ENCODE measurements around the gene TSPAN18.

TSPAN18 gene

DNA sequence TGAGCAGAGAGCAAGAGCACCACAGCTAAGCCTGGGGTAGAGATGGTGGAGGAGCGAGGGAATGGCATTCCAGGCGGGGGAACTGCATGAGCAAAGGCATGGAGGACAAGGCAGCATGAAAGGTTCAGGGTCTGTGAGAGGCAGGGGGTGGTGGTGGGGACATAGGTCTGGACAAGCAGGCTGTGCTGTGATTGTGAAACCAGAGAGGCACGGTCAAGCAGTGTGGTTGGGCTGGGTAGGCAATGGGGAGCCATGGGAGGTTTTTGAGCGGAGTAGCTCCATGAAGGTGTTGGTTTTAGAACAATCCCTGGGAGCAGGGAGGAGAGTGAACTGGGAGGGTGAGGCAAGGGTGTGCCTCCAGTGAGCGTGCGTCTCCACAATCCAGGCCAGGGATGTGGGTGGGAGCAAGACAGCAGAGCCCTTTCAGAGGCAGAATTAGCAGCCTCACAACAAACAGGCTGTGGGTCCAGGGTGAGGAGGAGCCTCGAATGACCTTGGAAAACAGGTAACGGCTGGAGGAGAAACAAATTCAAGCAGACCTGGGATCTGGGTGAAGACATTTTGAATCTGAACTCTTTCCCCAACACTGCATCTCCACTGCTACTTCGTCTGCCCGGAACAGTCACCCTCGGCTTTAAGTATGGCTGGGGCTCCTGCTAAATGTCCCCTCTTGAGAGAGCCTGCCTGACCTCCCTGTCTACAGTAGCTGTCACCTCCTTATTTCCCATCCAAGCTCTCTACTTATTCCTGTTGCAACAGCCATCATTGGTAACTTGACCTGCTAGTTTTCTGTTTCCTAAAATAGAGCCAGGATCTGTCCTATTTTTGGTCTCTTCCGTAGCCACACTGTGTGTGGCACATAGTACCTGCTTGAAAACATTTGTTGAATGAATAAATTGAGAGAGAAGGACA, 27.0 kb upstream of the TSPAN18 start:
- H3K14ac ChIP-seq (ENCODE audit: low read length in 2 of 2): no peak overlapping the region
- H3K9me3 ChIP-seq (ENCODE audit: control insufficient read depth, low read length): peaks cover 9% of the 10 kb centered on the region
- H2BK15ac ChIP-seq (ENCODE audit: low read depth, poor library complexity, severe bottlenecking): no peak overlapping the region
- DNase-seq: no peak
- no peak overlapping the region for H2BK120ac ChIP-seq (ENCODE audit: low read depth, low read length)
- H3K4me2 ChIP-seq (ENCODE audit: low read length, poor library complexity, severe bottlenecking): no peak overlapping the region
- H3K27me3 ChIP-seq (ENCODE audit: control insufficient read depth in 1 of 2, insufficient read depth in 1 of 2, low read length in 2 of 2): peaks cover 38 to 59% of the 10 kb centered on the region in 2 experiments
- WGBS: 84% methylated on average over 12 of the region's 12 CpGs
- H2BK12ac ChIP-seq (ENCODE audit: low read length in 2 of 2): no peak overlapping the region
- H2AK5ac ChIP-seq (ENCODE audit: low read length, severe bottlenecking): no peak overlapping the region
- H3K36me3 ChIP-seq (ENCODE audit: control insufficient read depth in 1 of 2, insufficient read depth in 2 of 2, low read depth in 1 of 2, low read length in 2 of 2): no peaks in the 10 kb centered on the region
- H3K4me3 ChIP-seq (ENCODE audit: insufficient read depth in 1 of 2, low read depth in 1 of 2, low read length in 2 of 2): no peak overlapping the region
- no peaks in the 10 kb centered on the region for H3K79me1 ChIP-seq (replicated peaks; ENCODE audit: low read length, poor library complexity, severe bottlenecking)
- H4K91ac ChIP-seq (ENCODE audit: low read length): no peak overlapping the region
- no peak overlapping the region for H2AFZ ChIP-seq (ENCODE audit: low read depth, low read length)
- no peak overlapping the region for H3K27ac ChIP-seq (ENCODE audit: low read length, poor library complexity, severe bottlenecking)
- H3K4me1 ChIP-seq (ENCODE audit: control insufficient read depth, insufficient read depth, low read depth, low read length): no peaks in the 10 kb centered on the region
- no peak overlapping the region for H3K18ac ChIP-seq (ENCODE audit: low read depth in 1 of 2, low read length in 2 of 2)
- H3K9ac ChIP-seq (ENCODE audit: low read length): no peak overlapping the region
- H3K4ac ChIP-seq (ENCODE audit: low read depth in 1 of 2, low read length in 2 of 2): no peak overlapping the region
- H3K23ac ChIP-seq (ENCODE audit: low read length in 2 of 2): no peak overlapping the region
- no peak overlapping the region for H4K8ac ChIP-seq (ENCODE audit: low read length)
- H2BK5ac ChIP-seq (ENCODE audit: low read depth, low read length, poor library complexity, severe bottlenecking): no peak overlapping the region

DNA sequence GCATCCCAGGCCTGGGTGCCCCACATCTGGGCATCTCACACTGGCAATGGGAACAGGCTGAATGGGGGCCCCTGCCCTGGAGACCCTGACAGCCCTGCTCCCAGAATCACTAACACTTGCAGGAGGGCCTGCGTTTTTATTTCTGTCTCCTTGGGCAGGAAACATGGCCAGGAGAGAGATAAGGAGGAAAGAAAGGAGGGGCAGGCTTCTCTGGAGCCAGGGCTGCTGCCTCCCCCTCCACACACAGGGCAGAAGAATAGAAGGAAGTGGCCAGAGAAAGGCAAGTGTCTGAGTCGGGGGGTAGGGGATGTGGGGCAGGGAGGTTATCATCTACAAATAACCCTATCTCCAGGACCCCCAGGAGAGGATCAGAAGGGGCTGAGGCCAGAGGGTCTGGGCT, 25.5 kb upstream of the TSPAN18 start:
- Histone ChIP-seq H3K27me3 (ENCODE audit: control insufficient read depth in 1 of 2, insufficient read depth in 1 of 2, low read length in 2 of 2) (peaks cover 35 to 58% of the 10 kb centered on the region in 2 experiments), H4K8ac (ENCODE audit: low read length) (no peak overlapping the region), H3K4ac (ENCODE audit: low read depth in 1 of 2, low read length in 2 of 2) (no peak overlapping the region), H3K4me3 (ENCODE audit: insufficient read depth in 1 of 2, low read depth in 1 of 2, low read length in 2 of 2) (no peak overlapping the region), H2AFZ (ENCODE audit: low read depth, low read length) (no peak overlapping the region), H3K27ac (ENCODE audit: low read length, poor library complexity, severe bottlenecking) (no peak overlapping the region), H2BK5ac (ENCODE audit: low read depth, low read length, poor library complexity, severe bottlenecking) (no peak overlapping the region), H3K79me1 (replicated peaks; ENCODE audit: low read length, poor library complexity, severe bottlenecking) (no peaks in the 10 kb centered on the region), H3K14ac (ENCODE audit: low read length in 2 of 2) (no peak overlapping the region), H2BK15ac (ENCODE audit: low read depth, poor library complexity, severe bottlenecking) (no peak overlapping the region), H3K9me3 (ENCODE audit: control insufficient read depth, low read length) (peaks cover 9% of the 10 kb centered on the region), H3K36me3 (ENCODE audit: control insufficient read depth in 1 of 2, insufficient read depth in 2 of 2, low read depth in 1 of 2, low read length in 2 of 2) (no peaks in the 10 kb centered on the region), H3K4me1 (ENCODE audit: control insufficient read depth, insufficient read depth, low read depth, low read length) (no peaks in the 10 kb centered on the region), H3K4me2 (ENCODE audit: low read length, poor library complexity, severe bottlenecking) (no peak overlapping the region), H3K9ac (ENCODE audit: low read length) (no peak overlapping the region), H3K23ac (ENCODE audit: low read length in 2 of 2) (no peak overlapping the region), H3K18ac (ENCODE audit: low read depth in 1 of 2, low read length in 2 of 2) (no peak overlapping the region), H2BK12ac (ENCODE audit: low read length in 2 of 2) (no peak overlapping the region), H2AK5ac (ENCODE audit: low read length, severe bottlenecking) (no peak overlapping the region), H4K91ac (ENCODE audit: low read length) (no peak overlapping the region), H2BK120ac (ENCODE audit: low read depth, low read length) (no peak overlapping the region)
- 17% methylated on average over 1 of the region's 2 CpGs for WGBS
- no peak for DNase-seq

DNA sequence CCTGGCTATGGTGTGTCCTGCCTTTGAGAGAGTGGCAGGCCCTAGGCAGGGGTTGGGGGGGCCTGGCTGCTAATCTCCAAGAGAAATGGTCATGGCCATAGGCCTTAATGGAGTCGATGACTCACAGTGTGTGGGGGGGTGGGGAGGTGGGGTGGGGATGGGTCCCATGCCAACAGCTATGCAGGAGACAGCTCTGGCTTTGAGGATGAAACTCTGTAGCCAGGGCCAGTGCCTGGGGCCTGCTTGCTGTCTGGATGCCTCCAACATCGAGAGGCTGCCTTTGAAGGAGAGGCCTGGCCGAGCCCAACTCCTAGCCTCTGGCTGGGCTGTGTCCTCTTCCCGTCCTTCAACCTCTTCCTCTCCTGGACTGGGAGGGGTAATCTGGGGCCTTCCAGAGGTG, 23.9 kb upstream of the TSPAN18 start:
- peak; percentile 19 for DNase-seq
- H4K91ac ChIP-seq (ENCODE audit: low read length): no peak overlapping the region
- H3K23ac ChIP-seq (ENCODE audit: low read length in 2 of 2): no peak overlapping the region
- no peaks in the 10 kb centered on the region for H3K4me1 ChIP-seq (ENCODE audit: control insufficient read depth, insufficient read depth, low read depth, low read length)
- H3K79me1 ChIP-seq (replicated peaks; ENCODE audit: low read length, poor library complexity, severe bottlenecking): no peaks in the 10 kb centered on the region
- no peak overlapping the region for H3K27ac ChIP-seq (ENCODE audit: low read length, poor library complexity, severe bottlenecking)
- no peak overlapping the region for H2BK120ac ChIP-seq (ENCODE audit: low read depth, low read length)
- no peak overlapping the region for H2BK5ac ChIP-seq (ENCODE audit: low read depth, low read length, poor library complexity, severe bottlenecking)
- no peak overlapping the region for H2AK5ac ChIP-seq (ENCODE audit: low read length, severe bottlenecking)
- H3K36me3 ChIP-seq (ENCODE audit: control insufficient read depth in 1 of 2, insufficient read depth in 2 of 2, low read depth in 1 of 2, low read length in 2 of 2): no peaks in the 10 kb centered on the region
- no peak overlapping the region for H3K9ac ChIP-seq (ENCODE audit: low read length)
- WGBS: 59% methylated on average over 2 of the region's 4 CpGs
- H2BK15ac ChIP-seq (ENCODE audit: low read depth, poor library complexity, severe bottlenecking): no peak overlapping the region
- no peak overlapping the region for H2BK12ac ChIP-seq (ENCODE audit: low read length in 2 of 2)
- H3K4me3 ChIP-seq (ENCODE audit: insufficient read depth in 1 of 2, low read depth in 1 of 2, low read length in 2 of 2): no peak overlapping the region
- no peak overlapping the region for H3K4ac ChIP-seq (ENCODE audit: low read depth in 1 of 2, low read length in 2 of 2)
- H4K8ac ChIP-seq (ENCODE audit: low read length): peak overlapping the region; percentile 25
- no peak overlapping the region for H2AFZ ChIP-seq (ENCODE audit: low read depth, low read length)
- H3K14ac ChIP-seq (ENCODE audit: low read length in 2 of 2): no peak overlapping the region
- H3K4me2 ChIP-seq (ENCODE audit: low read length, poor library complexity, severe bottlenecking): no peak overlapping the region
- H3K18ac ChIP-seq (ENCODE audit: low read depth in 1 of 2, low read length in 2 of 2): no peak overlapping the region
- peaks cover 9% of the 10 kb centered on the region for H3K9me3 ChIP-seq (ENCODE audit: control insufficient read depth, low read length)
- H3K27me3 ChIP-seq (ENCODE audit: control insufficient read depth in 1 of 2, insufficient read depth in 1 of 2, low read length in 2 of 2): peaks cover 35 to 74% of the 10 kb centered on the region in 2 experiments

DNA sequence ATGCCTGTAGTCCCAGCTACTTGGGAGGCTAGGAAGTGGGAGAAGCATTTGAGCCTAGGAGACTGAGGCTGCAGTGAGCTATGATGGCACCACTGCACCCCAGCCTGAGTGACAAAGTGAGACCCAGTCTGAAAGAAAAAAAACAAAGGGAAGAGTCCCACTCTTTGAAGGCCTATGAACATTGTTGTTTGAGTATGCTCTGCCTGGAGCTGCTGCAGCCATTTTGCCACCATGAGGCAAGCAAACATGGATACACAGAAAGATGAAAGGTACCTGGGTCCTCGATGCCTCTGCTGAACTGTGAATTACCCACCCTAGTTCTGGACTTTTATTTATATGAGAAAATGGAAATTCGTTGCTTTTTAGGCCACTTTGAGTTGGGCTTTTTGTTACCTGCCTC, 19.7 kb upstream of the TSPAN18 start:
- Histone ChIP-seq H2BK12ac (ENCODE audit: low read length in 2 of 2) (no peak overlapping the region), H3K14ac (ENCODE audit: low read length in 2 of 2) (no peak overlapping the region), H3K4me2 (ENCODE audit: low read length, poor library complexity, severe bottlenecking) (no peak overlapping the region), H2AFZ (ENCODE audit: low read depth, low read length) (no peak overlapping the region), H3K18ac (ENCODE audit: low read depth in 1 of 2, low read length in 2 of 2) (no peak overlapping the region), H3K36me3 (ENCODE audit: control insufficient read depth in 1 of 2, insufficient read depth in 2 of 2, low read depth in 1 of 2, low read length in 2 of 2) (no peaks in the 10 kb centered on the region), H3K27ac (ENCODE audit: low read length, poor library complexity, severe bottlenecking) (no peak overlapping the region), H2BK15ac (ENCODE audit: low read depth, poor library complexity, severe bottlenecking) (no peak overlapping the region), H3K23ac (ENCODE audit: low read length in 2 of 2) (no peak overlapping the region), H3K27me3 (ENCODE audit: control insufficient read depth in 1 of 2, insufficient read depth in 1 of 2, low read length in 2 of 2) (peaks cover 47 to 77% of the 10 kb centered on the region in 2 experiments), H3K79me1 (replicated peaks; ENCODE audit: low read length, poor library complexity, severe bottlenecking) (no peaks in the 10 kb centered on the region), H4K91ac (ENCODE audit: low read length) (no peak overlapping the region), H3K4ac (ENCODE audit: low read depth in 1 of 2, low read length in 2 of 2) (no peak overlapping the region), H4K8ac (ENCODE audit: low read length) (no peak overlapping the region), H3K4me1 (ENCODE audit: control insufficient read depth, insufficient read depth, low read depth, low read length) (no peaks in the 10 kb centered on the region), H3K9ac (ENCODE audit: low read length) (no peak overlapping the region), H2AK5ac (ENCODE audit: low read length, severe bottlenecking) (no peak overlapping the region), H3K4me3 (ENCODE audit: insufficient read depth in 1 of 2, low read depth in 1 of 2, low read length in 2 of 2) (no peak overlapping the region), H2BK120ac (ENCODE audit: low read depth, low read length) (no peak overlapping the region), H3K9me3 (ENCODE audit: control insufficient read depth, low read length) (peaks cover 9% of the 10 kb centered on the region), H2BK5ac (ENCODE audit: low read depth, low read length, poor library complexity, severe bottlenecking) (no peak overlapping the region)
- DNase-seq: no peak
- WGBS: 56% methylated on average over 2 of the region's 2 CpGs

Measured in mesenchymal stem cell (in vitro differentiated cells and primary cell).